SW480 (cell line): ENCODE results near the gene SNAP29.
"Not testable (repeated sequence)": the region's sequence is repeated elsewhere in the genome, so short reads cannot be mapped to it uniquely, and the experiment has no call there.

Experiments
- DNase-seq: peaks from one replicate; pipeline ENCODE4 v3.0.0-alpha.2; 2016; ENCODE audit warnings: low spot score

Gene SNAP29

GRCh38 chr22:20858615-20859416, at the start of gene SNAP29, which contains the start of gene PI4KA:
TSS of gene SNAP29 (plus strand) at chr22:20859007. CDS start at chr22:20859111, 104 bp downstream.
TSS of gene PI4KA (minus strand) at chr22:20858811. CDS start at chr22:20858725, 86 bp downstream.
- peak; percentile 96 for DNase-seq

- no peak for DNase-seq
Observed at GRCh38 chr22:20809538-20810185, 49.1 kb upstream of the SNAP29 start.

GRCh38 chr22:20810645-20811044, 48.2 kb upstream of the SNAP29 start:
- DNase-seq = no peak

- no peak for DNase-seq
Observed at GRCh38 chr22:20811171-20811570, 47.6 kb upstream of the SNAP29 start.

- DNase-seq = no peak
Observed at GRCh38 chr22:20811971-20812660, 46.7 kb upstream of the SNAP29 start.

- no peak for DNase-seq
Observed at GRCh38 chr22:20813056-20813455, 45.8 kb upstream of the SNAP29 start.

- no peak for DNase-seq
Observed at GRCh38 chr22:20814221-20814808, 44.5 kb upstream of the SNAP29 start.

GRCh38 chr22:20815477-20816050, 43.2 kb upstream of the SNAP29 start:
- no peak for DNase-seq

GRCh38 chr22:20816559-20816958, 42.2 kb upstream of the SNAP29 start:
- no peak for DNase-seq

- DNase-seq = no peak
Observed at GRCh38 chr22:20818471-20818870, 40.3 kb upstream of the SNAP29 start.

GRCh38 chr22:20819471-20819870, 39.3 kb upstream of the SNAP29 start:
- no peak for DNase-seq

GRCh38 chr22:20821717-20822239, 37.0 kb upstream of the SNAP29 start:
- not testable (repeated sequence) for DNase-seq

- DNase-seq = no peak
Observed at GRCh38 chr22:20822240-20822639, 36.6 kb upstream of the SNAP29 start.

GRCh38 chr22:20823264-20823663, 35.5 kb upstream of the SNAP29 start:
- DNase-seq = no peak

- DNase-seq = not testable (repeated sequence)
Observed at GRCh38 chr22:20825216-20825615, 33.6 kb upstream of the SNAP29 start.

GRCh38 chr22:20825624-20826023, 33.2 kb upstream of the SNAP29 start:
- DNase-seq = no peak

GRCh38 chr22:20826373-20827152, 32.2 kb upstream of the SNAP29 start:
- DNase-seq = not testable (repeated sequence)

- no peak for DNase-seq
Observed at GRCh38 chr22:20829491-20830134, 29.2 kb upstream of the SNAP29 start.

- no peak for DNase-seq
Observed at GRCh38 chr22:20833225-20833665, 25.6 kb upstream of the SNAP29 start.

- no peak for DNase-seq
Observed at GRCh38 chr22:20834206-20834605, 24.6 kb upstream of the SNAP29 start.
